Glutamatergic neuron (in vitro differentiated cells): ENCODE measurements around the gene C5orf34. TPM values are rescaled to one million over a fixed set of nuclear protein-coding genes. Genes with fewer than 3 reads are reported as not detected.

Experiments used
- DNase-seq: peaks from one replicate; pipeline ENCODE4 v3.0.0; 2022
- H3K27ac Mint-ChIP-seq: one replicate; pipeline ENCODE4 v1.8.0; 2020; ENCODE audit warnings: mild to moderate bottlenecking, mixed read lengths, inconsistent platforms; ENCODE audit not compliant: unreplicated experiment
- H3K27me3 Mint-ChIP-seq: one replicate; pipeline ENCODE4 v1.8.0; 2020; ENCODE audit warnings: mild to moderate bottlenecking, moderate library complexity, mixed read lengths, inconsistent platforms; ENCODE audit not compliant: unreplicated experiment
- H3K36me3 Mint-ChIP-seq: one replicate; pipeline ENCODE4 v1.8.0; 2020; ENCODE audit warnings: mild to moderate bottlenecking, mixed read lengths, inconsistent platforms; ENCODE audit not compliant: unreplicated experiment
- H3K4me1 Mint-ChIP-seq: one replicate; pipeline ENCODE4 v1.8.0; 2020; ENCODE audit warnings: mild to moderate bottlenecking, low read depth, mixed read lengths, inconsistent platforms; ENCODE audit not compliant: unreplicated experiment
- H3K4me3 Mint-ChIP-seq: one replicate; pipeline ENCODE4 v1.8.0; 2020; ENCODE audit warnings: mild to moderate bottlenecking, mixed read lengths, inconsistent platforms; ENCODE audit not compliant: unreplicated experiment
- H3K9me3 Mint-ChIP-seq: one replicate; pipeline ENCODE4 v1.8.0; 2020; ENCODE audit warnings: mild to moderate bottlenecking, moderate library complexity, mixed read lengths, inconsistent platforms; ENCODE audit not compliant: unreplicated experiment
- total RNA-seq: library from RNA; stranded (reverse); fragmentation: NEBNext Ultra II Directional; extraction: Animal tissue kit (Norgen Biotek cat#: 25700); gene quantifications from one replicate; pipeline ENCODE4 v1.2.1, GENCODE V29; 2021; ENCODE audit not compliant: unreplicated experiment
- TF ChIP-seq, protein P1 (sequence below): fragments of 200-600 bp; sonication (generic); IDR thresholded peaks from one replicate; pipeline ENCODE4 v1.5.0; 2021; ENCODE audit not compliant: partially characterized antibody, unreplicated experiment

Gene C5orf34
- total RNA-seq, 1 donor from 2014 or later, result 10.2 TPM

GRCh38 chr5:43536972-43537371 lies 22.0 kb upstream of the C5orf34 start:
- DNase-seq, result no peak
- Mint-ChIP-seq H3K27me3 (no peaks in the 10 kb centered on the region), H3K27ac (no peak overlapping the region), H3K4me3 (no peak overlapping the region), H3K36me3 (no peaks in the 10 kb centered on the region), H3K4me1 (no peaks in the 10 kb centered on the region), H3K9me3 (no peaks in the 10 kb centered on the region)
- TF ChIP-seq, protein P1, sequence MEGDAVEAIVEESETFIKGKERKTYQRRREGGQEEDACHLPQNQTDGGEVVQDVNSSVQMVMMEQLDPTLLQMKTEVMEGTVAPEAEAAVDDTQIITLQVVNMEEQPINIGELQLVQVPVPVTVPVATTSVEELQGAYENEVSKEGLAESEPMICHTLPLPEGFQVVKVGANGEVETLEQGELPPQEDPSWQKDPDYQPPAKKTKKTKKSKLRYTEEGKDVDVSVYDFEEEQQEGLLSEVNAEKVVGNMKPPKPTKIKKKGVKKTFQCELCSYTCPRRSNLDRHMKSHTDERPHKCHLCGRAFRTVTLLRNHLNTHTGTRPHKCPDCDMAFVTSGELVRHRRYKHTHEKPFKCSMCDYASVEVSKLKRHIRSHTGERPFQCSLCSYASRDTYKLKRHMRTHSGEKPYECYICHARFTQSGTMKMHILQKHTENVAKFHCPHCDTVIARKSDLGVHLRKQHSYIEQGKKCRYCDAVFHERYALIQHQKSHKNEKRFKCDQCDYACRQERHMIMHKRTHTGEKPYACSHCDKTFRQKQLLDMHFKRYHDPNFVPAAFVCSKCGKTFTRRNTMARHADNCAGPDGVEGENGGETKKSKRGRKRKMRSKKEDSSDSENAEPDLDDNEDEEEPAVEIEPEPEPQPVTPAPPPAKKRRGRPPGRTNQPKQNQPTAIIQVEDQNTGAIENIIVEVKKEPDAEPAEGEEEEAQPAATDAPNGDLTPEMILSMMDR, result no peak

DNA sequence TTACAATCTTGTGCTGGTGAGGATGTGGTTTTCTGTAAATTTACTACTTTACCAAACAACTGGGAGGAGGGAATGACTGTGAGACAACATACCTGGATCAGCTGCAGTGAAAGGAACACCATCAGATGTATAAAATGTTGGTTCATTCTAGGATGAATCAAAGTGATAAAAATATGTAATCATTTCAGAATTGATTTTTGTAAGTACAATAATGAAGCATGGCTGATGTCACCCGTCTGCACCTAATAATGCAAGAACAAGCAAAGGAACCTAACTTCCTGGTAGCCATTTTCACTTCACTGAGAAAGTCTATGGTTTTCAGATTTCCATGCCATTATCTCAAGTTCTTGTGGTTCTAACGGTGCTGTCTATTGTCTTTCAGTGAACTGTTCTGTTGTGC lies 18.7 kb upstream of the C5orf34 start:
- no peaks in the 10 kb centered on the region for H3K9me3 Mint-ChIP-seq
- no peaks in the 10 kb centered on the region for H3K27me3 Mint-ChIP-seq
- no peak for DNase-seq
- H3K36me3 Mint-ChIP-seq, result no peaks in the 10 kb centered on the region
- H3K27ac Mint-ChIP-seq, result no peak overlapping the region
- no peak overlapping the region for H3K4me3 Mint-ChIP-seq
- TF ChIP-seq, protein P1, result no peak
- no peaks in the 10 kb centered on the region for H3K4me1 Mint-ChIP-seq

DNA sequence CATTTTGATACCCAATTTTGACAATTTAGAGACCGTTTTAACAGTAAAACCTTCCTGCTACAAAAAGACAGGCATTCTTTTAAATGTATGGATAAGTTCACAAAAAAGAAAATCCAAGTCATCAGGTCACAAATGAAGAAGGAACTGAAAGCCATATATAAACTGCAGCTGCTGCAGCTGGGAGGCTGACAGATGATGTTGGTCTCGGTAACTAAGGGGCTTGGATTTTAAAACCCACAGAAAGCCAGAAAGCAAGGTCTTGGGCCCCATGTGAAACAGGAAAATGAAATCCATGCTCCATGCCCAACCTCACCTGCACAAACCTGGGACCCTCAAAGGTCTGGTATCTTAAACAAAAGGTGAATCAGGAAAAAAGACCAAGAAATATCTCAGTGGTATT lies 15.7 kb upstream of the C5orf34 start:
- Mint-ChIP-seq H3K4me3 (no peak overlapping the region), H3K27ac (no peak overlapping the region), H3K9me3 (no peaks in the 10 kb centered on the region), H3K4me1 (peaks cover 2% of the 10 kb centered on the region), H3K36me3 (no peaks in the 10 kb centered on the region), H3K27me3 (no peaks in the 10 kb centered on the region)
- DNase-seq, result no peak
- TF ChIP-seq, protein P1, result no peak

DNA sequence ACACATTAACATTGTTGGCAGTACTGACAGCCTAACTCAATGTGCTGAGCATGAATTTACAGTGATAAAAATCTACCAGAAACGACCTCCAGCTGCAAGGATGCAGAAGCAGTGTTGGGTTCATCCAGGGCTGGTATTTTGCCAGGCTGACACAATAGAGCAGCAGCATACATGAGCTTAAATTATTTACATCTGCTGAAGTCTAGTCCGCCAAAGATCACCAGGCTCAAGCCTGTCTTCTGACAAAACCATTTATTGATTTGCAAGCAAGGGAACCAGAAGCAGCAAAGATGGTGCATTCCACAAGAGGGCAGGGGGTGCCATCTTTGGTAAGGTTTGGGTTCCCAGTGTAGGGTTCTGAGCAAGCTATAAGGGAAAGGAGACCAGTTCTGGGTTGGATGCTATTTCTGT lies 8.7 kb upstream of the C5orf34 start:
- Mint-ChIP-seq H3K4me3 (no peak overlapping the region), H3K36me3 (peaks cover 8% of the 10 kb centered on the region), H3K27ac (peak overlapping the region; percentile 72), H3K9me3 (peaks cover 2% of the 10 kb centered on the region), H3K4me1 (peaks cover 14% of the 10 kb centered on the region), H3K27me3 (peaks cover 7% of the 10 kb centered on the region)
- no peak for DNase-seq
- TF ChIP-seq, protein P1, result no peak

GRCh38 chr5:43520615-43521014 lies 5.7 kb upstream of the C5orf34 start:
- TF ChIP-seq, protein P1, result no peak
- Mint-ChIP-seq H3K9me3 (peaks cover 2% of the 10 kb centered on the region), H3K4me1 (peaks cover 11% of the 10 kb centered on the region), H3K27ac (no peak overlapping the region), H3K36me3 (peaks cover 8% of the 10 kb centered on the region), H3K27me3 (peaks cover 7% of the 10 kb centered on the region), H3K4me3 (no peak overlapping the region)
- no peak for DNase-seq
